IPS-18c (cell line): ENCODE results near the gene SERPINH1.

Experiments
- H3K4me3 ChIP-seq: 2 replicates; pipeline ENCODE4 v1.7.0; 2013; ENCODE audit warnings: low read depth, mild to moderate bottlenecking, low read length, moderate library complexity; ENCODE audit not compliant: insufficient read depth
- H3K9me3 ChIP-seq: one replicate; pipeline ENCODE4 v1.6.1; 2013; ENCODE audit warnings: mild to moderate bottlenecking, low read length, moderate library complexity; ENCODE audit not compliant: control insufficient read depth, insufficient read depth

The SERPINH1 gene

DNA sequence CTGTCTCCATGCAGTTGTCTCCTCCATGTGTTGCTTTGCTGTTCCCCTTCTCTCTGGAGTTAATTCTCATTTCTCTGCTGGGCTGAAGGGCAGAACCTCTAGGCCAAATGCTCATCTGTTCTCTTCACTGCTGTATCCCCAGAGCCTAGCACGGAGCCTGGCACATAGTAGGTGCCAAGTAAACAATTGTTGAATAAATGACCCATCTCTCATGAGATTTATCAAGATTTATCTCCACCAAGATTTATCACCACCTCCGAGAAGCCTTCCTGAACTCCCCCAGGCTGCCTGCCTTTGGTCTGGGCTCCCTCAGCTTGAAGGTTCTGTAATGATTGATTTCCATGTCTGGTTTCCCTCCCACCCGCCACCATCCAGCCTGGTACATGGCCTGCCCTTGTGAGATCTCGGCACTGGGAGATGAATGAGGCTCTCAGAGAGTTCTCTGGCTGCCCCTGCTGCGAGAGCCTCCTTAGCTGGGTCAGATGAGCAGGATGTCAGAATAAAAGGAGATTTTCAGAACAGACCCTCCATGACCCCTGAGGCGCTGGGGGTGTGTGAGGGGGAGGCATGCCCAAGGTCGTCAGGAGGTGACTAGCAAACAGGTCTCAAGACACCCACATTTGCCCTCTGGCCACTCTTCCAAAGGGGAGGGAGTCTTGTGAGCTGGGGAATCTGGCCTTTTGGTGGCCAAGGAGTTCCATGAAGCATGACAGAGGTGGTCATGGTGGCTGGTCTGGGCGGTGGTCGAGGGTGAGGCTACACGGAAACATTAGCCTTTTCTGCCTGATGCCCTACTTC lies 33.9 kb upstream of the SERPINH1 start:
- H3K4me3 ChIP-seq: no peak overlapping the region
- no peaks in the 10 kb centered on the region for H3K9me3 ChIP-seq

DNA sequence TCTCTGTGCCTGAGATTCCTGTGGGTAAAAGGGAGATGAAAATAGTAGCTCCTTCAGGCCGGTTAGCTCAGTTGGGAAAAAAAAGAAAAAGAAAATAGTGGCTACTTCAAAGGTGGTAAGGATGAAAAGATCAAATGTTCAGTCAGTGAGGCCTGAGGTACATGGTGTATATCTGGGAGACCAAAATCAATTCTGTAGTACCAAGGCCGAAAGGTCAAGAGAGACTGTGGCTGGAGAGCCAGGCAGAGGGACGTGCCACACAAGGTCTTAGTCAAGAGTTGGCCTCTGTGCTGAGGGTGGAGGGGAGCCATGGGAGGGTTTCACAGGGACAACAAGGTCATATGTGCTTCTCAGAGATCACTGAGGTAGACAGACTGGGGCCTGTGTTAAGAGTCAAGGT lies 31.5 kb upstream of the SERPINH1 start:
- Histone ChIP-seq H3K4me3 (no peak overlapping the region), H3K9me3 (no peaks in the 10 kb centered on the region)

DNA sequence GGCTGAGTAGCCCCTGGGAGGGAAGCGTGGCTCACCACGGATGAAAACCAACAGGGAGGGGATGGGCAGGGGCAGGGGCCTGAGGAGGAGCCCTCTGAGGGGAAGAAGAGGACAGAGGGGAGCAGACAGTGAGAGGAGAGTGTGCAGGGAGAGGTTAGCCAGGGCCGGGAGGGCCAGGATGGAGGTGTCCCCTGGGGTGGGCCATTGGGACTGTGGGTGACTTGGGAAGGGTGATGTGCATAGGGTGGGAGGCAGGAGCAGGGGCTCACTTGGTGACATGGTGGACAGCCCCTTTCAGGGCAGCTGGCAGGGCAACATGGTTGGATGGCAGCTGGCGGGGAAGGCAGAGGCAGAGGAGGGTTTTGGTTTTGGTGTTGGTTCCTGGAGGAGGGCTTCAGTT lies 30.7 kb upstream of the SERPINH1 start:
- Histone ChIP-seq H3K9me3 (peaks cover 2% of the 10 kb centered on the region), H3K4me3 (no peak overlapping the region)

DNA sequence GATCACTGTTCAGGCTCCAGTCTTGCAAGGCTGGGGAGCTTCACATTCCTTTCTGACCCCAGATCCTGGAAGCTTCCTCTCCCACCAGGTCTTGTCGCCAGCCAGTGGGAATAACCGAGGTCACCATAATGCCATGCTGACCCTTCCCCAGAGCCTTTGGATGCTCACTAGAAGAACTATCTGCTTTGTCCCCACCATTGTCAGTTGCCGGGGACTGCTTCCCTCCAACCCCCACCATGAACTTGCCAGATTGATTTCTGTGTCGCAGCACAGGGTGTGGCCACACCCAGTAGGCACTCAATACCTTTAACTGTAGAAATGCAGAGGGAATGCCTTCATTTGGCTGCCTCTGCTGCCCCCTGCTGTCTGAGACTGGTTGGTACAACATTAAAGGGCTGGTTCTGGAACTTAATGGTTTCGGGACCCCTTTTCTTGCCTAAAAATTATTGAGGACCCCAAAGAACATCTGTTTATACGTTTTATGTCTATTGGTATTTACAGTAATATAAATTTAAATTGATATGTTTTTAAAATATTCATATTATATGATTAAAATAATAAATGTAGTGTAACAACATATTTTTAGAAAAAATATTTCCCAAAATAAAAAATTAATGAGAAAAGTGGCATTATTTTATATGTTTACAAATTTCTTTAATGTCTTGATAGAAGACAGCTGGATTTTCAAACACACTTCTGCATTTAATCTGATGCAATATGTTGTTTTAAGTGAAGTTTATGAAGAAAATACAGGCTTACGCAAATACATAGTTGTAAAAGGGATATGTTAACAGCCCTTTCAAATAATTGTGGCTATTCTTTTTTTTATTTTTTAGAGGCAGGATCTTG lies 29.6 kb upstream of the SERPINH1 start:
- H3K9me3 ChIP-seq: peaks cover 3% of the 10 kb centered on the region
- no peak overlapping the region for H3K4me3 ChIP-seq

DNA sequence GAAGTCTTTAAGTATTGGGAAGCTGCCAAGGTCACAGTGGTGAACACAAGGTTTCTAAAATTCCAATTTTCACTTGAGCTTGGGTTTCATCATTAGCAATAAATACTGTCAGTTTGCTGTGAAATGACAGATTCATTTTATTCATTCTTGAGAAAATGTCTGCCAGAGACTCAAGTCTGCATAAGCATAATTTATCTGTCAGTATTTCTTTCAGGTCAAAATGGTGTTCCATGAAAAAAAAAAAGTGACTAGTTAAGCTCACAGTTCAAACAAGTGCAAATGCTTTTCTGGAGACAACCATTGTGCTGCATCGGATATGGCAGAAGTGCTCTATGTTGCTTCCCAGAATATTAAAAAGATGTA lies 28.2 kb upstream of the SERPINH1 start:
- Histone ChIP-seq H3K9me3 (peaks cover 3% of the 10 kb centered on the region), H3K4me3 (no peak overlapping the region)

DNA sequence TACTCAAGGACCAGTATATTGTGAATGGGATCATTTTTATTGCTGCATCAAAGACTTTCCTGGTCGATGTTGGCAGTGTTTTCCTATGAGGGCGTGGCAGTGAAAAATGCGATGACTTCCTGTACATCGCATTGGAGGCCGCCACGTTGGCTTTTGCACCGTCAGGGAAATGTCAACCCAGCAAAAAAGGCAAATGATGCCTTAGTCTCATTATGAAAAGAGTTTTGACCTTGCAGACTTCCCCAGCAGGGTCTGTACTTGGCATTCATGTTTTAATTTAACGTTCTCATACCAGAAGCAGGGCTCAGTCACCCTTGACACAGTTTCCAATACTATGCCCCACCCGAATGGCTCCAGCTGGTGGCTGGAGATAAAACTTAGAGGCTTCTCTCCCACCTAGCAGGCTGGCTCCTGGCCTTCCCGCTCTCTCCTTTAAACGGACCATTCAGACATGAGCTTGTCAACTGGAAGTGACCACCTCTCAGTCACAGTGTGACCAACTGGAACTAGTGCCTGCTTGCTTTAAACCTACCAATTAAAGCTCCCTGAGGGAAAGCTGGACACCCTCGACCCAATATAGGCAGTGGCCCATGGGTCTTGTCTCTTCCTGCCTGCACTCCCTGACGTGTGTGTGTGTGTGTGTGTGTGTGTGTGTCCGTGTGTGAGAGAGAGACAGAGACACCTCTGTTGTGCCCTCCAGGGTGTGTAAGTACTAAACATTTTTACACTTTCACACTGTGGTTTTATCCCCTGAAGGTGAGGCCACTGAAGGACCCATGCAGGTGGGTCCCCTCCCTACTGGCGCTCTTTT lies 27.6 kb upstream of the SERPINH1 start:
- no peak overlapping the region for H3K4me3 ChIP-seq
- H3K9me3 ChIP-seq: peaks cover 3% of the 10 kb centered on the region

DNA sequence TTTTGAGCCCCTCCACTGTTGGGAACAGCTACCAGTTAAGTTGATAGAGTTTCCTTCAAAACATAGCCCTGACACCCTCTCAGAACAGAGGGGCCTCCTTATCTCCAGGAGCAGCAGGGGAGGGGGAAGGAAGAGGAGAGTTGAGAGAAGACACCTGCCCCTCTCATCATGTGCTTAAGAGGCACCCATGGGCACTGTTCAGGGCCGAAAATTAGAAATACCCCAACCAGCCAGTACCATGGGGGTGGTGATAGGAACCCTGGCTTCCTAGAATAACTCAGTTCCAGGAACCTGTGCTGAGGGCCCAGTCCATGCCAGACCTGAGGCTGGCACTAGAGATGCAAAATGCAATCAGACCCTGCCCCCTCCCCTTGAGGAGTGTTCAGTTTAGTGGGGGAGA lies 27.0 kb upstream of the SERPINH1 start:
- Histone ChIP-seq H3K4me3 (no peak overlapping the region), H3K9me3 (peaks cover 3% of the 10 kb centered on the region)

DNA sequence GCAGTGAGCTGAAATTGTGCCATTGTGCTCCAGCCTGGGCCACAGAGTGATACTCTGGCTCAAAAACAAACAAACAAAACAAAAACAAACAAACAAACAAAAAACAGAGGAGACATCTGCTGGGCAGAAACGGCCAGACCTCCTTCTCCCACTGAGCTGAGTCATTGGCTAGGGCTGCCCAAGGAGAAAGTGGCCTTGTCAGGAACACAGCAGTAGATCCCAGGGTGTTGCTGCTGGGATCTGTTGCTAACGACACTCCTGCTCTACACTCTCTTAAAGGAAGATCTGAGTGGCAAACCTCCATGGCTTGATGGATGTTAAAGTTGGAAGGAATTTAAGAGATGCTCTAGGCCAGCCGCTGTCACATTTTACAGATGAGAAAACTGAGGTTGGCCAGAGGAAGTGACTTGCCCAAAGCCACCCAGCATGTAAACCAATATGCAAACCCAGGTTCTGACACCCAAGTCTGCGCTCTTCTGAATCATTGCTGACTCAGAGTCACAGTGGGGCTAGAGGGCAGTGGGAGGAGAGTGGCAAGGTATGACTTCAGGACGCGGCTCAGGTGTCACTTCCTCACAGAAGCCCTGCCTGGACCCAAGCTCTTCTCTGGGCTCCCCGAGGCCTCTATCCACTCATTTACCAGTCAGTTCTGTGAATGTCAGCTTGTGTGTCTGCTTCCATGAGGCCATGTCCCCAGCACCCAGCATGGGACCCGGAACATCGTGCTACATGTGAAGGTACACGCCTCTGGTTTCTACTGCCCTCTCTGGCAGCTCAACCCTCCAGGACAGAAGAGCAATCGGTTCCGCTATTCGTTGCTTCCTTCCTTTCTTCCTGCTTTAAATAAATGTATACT lies 25.0 kb upstream of the SERPINH1 start:
- Histone ChIP-seq H3K4me3 (no peak overlapping the region), H3K9me3 (peaks cover 3% of the 10 kb centered on the region)

DNA sequence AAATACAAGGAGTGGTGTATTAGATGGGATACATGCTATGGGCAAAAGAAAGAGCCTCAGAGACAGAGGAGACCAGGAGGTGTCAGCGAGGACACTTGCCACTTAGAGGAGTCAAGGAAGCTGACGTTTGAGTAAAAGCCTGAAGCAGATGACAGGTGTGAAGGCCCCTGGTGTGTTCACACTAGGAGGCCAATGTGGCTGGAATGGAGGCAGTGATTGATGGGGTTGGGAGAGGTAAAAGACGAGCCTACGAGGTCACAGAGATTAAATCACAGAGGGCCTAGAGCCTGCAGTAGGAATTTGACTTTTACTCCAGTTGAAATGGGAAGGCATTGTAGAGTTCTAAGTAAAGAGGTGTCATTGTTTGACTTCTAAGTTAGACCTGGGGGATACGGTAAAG lies 24.3 kb upstream of the SERPINH1 start:
- Histone ChIP-seq H3K4me3 (no peak overlapping the region), H3K9me3 (peaks cover 3% of the 10 kb centered on the region)

DNA sequence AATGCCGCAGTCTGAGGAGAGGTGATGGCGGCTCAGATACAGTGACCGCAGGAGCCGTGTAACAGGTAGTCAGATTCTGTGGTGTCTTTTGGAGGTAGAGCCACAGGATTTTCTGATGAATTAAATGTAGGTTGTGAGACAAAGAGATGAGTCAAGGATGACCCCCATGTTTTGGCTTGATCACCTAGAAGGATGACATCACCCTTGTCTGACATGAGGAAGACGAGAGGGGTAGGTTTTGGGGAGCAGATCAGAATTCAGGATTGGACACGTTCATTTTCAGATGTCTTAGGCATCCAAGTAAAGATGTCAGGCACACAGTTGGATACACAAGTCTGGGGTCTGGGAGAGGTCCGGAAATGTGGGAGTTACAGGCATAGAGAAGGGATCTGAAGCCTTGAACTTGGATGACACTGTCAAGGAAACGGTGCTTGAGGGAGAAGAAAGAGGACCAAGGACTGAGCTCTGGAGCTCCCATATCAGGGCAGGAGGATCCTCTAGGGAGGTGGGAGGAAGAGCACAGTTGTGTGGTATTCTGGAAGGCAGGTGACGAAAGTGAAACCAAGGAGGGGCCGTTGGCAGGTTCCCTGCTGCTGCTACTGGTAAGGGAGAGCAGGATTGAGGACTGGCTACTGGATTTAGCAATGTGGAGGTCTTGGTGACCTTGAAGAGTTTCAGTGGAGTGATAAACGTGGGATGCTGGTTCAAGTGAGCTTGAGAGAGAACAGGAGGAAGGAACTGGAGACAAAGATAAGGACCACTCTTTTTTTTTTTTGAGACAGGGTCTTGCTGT lies 23.7 kb upstream of the SERPINH1 start:
- Histone ChIP-seq H3K4me3 (no peak overlapping the region), H3K9me3 (peaks cover 3% of the 10 kb centered on the region)

DNA sequence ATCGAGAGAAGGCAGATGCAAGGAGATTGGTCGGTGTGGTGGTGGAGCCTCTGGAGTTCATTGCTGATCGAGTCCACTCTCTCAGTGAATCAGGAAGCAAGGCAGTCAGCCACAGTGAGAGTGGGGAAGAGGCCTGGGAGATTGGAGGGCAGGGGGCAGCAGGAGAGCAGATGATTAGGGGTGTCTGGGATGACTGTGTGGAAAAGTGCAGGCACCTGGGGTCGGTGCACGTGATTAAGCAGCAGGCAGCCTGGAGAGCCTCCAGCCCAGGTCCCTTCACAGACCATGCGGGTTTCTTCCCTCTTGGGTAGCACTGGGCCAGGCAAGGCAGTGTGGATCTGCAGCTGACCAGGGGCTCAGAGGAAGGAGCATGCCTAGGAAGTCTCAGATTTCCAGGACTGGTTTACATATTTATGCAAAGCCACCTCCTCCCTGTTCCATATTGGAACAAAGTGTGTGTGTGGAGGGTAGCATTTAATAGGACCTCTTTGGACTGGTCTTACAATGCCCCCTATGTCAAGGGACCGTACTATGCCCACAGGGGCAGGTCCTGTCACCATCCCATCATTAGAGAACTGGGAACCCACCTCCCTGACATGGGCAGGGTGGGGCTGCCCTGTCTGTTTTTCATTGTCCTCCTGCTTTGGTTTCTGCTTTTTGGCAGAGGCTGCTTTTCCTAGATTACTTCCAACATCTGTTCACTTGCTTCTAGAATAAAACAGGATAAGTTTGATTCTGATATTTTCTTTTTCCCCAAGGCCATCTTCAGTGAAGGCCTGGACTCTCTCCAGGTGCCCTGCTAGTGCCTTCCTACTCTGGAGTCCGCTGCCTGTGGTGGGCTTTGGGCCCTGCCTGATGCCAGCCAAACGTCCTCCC lies 22.4 kb upstream of the SERPINH1 start:
- H3K4me3 ChIP-seq: no peak overlapping the region

DNA sequence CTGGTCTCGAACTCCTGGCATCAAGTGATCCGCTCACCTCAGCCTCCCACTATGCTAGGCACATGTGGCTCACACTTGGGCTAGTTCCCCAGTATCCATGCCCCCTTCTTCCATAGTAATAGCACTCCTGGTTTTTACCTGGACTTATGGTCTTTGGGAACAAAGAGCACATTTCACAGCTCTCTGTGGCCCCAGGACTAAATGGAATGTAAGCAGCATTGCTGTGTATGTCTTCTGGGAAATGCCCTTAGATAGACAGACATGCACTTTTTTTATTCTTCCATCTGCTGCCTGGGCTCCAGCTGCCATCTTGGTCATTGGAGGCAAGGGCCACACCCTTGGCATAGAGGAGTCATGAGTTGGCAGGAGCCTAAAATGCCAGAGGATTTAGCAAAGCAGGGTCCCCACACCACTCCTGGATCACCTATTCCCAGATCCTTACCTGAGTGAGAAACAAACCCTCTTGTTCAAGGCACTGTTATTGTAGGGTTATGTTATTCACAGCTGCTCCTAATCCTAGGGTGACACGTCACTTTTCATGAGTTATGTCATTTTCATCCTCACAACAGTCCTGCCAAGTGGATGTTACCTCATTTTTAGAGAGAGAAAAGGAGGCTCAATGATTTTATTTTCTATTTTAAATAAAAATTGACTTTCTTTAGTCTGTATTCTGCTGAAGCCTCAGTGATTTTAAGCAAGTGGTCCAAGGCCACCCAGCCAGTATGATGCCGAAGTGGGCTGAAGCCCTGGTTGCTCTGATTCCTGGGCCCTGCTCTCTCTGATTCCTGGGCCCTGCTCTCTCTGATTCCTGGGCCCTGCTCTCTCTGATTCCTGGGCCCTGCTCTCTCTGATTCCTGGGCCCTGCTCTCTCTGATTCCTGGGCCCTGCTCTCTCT lies 20.6 kb upstream of the SERPINH1 start:
- H3K9me3 ChIP-seq: no peaks in the 10 kb centered on the region
- no peak overlapping the region for H3K4me3 ChIP-seq

More for the DNA sequence above, 22.4 kb upstream of the SERPINH1 start:
- H3K9me3 ChIP-seq: peaks cover 3% of the 10 kb centered on the region

DNA sequence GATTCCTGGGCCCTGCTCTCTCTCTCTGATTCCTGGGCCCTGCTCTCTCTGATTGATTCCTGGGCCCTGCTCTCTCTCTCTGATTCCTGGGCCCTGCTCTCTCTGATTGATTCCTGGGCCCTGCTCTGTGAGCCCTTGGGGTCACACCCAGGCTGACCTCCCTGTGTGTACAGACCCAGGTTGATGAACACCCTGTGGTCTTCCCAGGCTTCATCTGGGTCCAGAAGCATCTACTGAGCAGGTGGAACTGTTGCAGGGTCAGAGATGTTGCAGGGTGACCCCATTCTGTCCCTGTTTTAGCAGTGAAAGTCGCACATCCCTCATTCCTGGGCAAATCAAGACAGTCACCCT lies 20.0 kb upstream of the SERPINH1 start:
- Histone ChIP-seq H3K4me3 (no peak overlapping the region), H3K9me3 (no peaks in the 10 kb centered on the region)

DNA sequence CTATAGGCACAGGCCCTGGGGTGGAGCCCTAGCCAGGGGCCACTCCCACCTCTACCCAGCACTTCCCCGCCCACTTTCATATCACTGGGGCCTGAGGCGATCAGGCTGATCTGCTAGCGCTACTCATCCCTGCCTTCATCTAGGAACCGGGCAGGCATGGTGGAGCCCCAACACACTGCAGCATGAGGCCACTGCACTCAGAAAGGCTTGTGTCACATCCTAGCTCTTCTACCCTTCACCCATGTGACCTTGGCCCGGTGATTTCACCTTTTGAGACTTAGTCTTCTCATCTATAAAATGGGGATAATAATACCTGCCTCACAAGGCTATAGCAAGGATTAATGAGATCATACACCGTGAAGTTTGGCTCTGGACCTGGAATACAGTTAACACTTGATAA lies 18.2 kb upstream of the SERPINH1 start:
- no peaks in the 10 kb centered on the region for H3K9me3 ChIP-seq
- H3K4me3 ChIP-seq: no peak overlapping the region

DNA sequence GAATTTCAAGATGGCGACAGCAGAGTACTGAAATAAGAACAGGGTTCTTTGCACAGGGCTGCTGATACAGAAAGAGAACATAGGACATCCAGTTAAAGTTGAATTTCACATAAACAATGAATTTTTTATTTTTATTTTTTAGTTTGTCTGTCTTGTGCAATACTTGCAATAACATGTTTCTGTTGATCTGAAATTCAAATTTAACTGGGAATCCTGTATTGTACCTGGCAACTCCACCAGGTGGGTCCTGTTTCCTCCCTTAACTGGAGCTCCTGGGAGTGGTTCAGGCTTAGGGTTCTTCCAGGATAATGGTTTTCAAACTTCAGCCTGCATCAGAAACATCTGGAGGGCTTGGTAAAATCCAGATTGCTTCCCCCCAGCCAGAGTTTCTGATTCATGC lies 14.9 kb upstream of the SERPINH1 start:
- H3K4me3 ChIP-seq: no peak overlapping the region
- H3K9me3 ChIP-seq: no peaks in the 10 kb centered on the region
